ENCODE results near the gene CALCOCO1.

GRCh38 chr12:53758730-53759103 lies 31.5 kb upstream of the CALCOCO1 start:
- TF ChIP-seq CTCF (IDR thresholded peaks at IDR 0.05), result no peak
- no peak for TF ChIP-seq POLR2A (IDR thresholded peaks at IDR 0.05)
